ENCODE results near the gene SLC9B2.
A peak's percentile ranks its signal among the peaks of the same experiment; 100 is the strongest.

Gene SLC9B2

DNA sequence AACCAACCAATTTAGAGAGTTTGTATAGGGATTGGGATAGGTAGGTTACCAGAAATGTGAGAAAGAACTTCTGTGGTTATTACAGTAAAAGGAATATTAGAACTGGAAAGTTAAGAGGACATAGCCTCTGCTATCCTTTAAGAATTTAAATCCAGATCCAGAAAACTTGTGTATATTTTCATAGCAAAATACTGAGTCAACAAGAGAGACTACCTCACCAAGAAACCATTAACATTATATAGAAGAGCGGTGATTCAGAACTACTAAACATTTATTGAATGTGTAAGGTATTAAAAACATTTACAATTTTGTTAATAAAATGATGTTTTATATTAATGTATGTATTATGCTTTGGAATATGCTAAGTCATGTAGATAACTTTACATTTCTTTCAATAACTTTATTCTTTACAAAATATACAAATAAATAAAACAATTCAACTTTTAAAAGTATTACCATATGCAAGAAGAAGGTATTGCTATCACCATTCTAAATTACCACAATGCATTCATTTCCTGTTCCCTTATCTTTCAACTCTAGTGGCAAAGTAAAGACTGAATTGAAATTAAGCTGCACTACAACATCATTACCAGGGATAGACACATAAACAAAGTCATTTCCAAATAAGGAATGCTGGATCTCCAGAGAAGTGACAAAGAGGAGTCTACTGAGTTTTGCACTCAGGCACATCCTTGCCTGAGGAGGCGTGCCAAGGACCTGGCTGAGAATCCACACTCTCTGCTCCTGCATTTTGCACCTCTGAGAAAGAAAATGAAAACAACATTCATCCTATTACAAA, 29.2 kb upstream of the SLC9B2 start:
- no peak overlapping the region for H3K4me3 ChIP-seq (ENCODE audit: low read length)
- DNase-seq (ENCODE audit: low read depth) = no peak
- no peak for TF ChIP-seq CTCF (conservative IDR thresholded peaks at IDR 0.05; ENCODE audit: low read depth, low read length)

DNA sequence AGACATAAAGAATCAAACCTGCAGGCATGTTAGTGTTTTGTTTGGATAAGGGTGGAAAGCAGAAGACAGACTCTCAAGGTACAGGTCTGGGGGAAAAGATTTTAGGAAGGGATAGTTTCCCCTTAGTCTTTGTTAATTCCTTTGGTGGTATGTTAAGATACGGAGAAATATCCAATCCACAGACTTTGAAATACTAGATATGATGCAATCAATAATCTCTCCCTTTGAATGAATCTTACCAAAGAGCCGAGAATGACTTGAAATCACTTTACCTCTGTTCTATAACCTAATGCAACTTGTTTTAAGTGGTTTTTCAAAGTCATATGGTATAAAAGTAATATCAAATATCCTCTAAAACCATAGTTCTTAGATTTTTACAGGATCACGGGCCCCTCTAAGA, 28.3 kb upstream of the SLC9B2 start:
- TF ChIP-seq CTCF (conservative IDR thresholded peaks at IDR 0.05; ENCODE audit: low read depth, low read length) = no peak
- no peak for DNase-seq (ENCODE audit: low read depth)

GRCh38 chr4:103100691-103101090, 24.1 kb upstream of the SLC9B2 start:
- no peak for DNase-seq (ENCODE audit: low read depth)
- TF ChIP-seq CTCF (conservative IDR thresholded peaks at IDR 0.05; ENCODE audit: low read depth, low read length) = no peak
- no peak overlapping the region for H3K4me3 ChIP-seq (ENCODE audit: low read length)

More for the DNA sequence above, 28.3 kb upstream of the SLC9B2 start:
- no peak overlapping the region for H3K4me3 ChIP-seq (ENCODE audit: low read length)

DNA sequence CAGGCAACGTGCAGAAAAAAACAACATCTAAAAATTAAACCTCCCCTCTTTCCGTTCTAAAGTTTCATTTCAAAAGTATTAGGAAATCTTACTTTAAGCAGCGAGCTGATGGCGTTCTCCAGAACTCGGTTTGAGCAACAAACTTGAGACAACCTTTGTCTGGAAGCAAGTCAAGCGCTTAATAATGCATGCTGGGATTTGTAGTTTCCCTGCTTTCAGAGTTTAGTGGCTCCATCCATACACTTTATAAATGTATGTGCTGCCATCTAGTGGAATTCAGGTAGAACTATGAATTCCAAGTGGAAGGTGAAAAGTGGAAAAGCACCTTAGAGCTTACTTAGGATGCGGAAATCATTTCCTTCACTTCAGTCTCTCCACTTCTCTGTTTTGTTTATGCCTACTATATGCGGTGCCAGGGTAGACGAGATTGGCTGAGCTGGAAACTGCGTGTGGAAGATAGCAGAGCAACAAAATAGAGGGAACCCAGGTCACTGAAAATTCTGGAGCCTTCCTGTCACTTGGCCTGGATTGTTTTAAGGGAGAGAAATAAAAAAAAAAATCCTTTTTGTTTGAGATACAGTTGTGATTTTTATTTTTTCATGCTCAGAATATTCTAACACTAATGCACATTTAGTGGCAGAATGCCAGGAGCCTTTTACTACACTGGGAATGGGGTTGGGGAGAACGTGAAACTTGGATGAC, 23.3 kb upstream of the SLC9B2 start, which contains the start of gene BDH2:
Gene BDH2, minus strand, starts transcription at position 144 of the 702 bp plus-strand sequence. CDS start 3,580 bp downstream, outside the sequence.
- DNase-seq (ENCODE audit: low read depth) = peak; percentile 92
- TF ChIP-seq CTCF (conservative IDR thresholded peaks at IDR 0.05; ENCODE audit: low read depth, low read length) = peak; percentile 64
- H3K4me3 ChIP-seq (ENCODE audit: low read length) = peak within 1 kb of the TSS; percentile 66

DNA sequence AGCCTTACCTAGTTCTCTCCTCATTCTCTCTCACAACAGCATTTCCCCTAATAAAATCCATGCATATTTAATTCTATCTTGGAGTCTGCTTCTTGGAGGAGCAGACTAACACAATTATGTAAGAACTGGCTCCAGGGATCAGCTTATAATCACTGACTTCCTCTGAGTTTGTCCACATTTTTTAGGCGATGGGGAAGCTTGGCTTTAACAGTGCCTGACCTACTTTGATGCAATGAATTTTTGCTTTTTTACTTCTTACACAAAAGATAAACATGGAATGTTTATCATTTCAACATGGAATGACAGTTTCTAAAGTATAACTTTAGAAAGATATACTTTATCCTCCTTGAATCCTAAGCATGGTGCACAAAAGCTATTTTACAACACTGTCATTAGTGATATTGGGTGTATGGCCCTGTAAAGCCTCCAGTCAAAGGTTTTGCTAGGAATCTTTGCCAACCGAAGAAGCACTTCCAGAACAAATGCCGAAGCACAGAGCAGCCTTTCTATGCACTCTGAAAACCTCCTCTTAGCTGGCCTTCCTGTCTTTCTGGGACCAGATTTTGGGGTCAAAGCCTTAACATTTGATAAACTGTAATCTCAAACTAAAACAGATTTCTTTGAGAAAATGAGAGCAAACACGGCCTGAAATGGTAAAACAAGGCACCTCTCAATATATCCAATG, 22.3 kb upstream of the SLC9B2 start:
- peak overlapping the region; percentile 66 for H3K4me3 ChIP-seq (ENCODE audit: low read length)
- no peak for DNase-seq (ENCODE audit: low read depth)
- TF ChIP-seq CTCF (conservative IDR thresholded peaks at IDR 0.05; ENCODE audit: low read depth, low read length) = no peak

GRCh38 chr4:103098341-103098740, 21.8 kb upstream of the SLC9B2 start:
- no peak for DNase-seq (ENCODE audit: low read depth)
- peak overlapping the region; percentile 66 for H3K4me3 ChIP-seq (ENCODE audit: low read length)
- no peak for TF ChIP-seq CTCF (conservative IDR thresholded peaks at IDR 0.05; ENCODE audit: low read depth, low read length)
